BE2C (cell line): ENCODE measurements around the gene PPP2R2D.

ENCODE experiments used
- DNase-seq: peaks from one replicate; pipeline ENCODE4 v3.0.0-alpha.2; 2020
- H3K27me3 ChIP-seq: fragments of 250-450 bp; sonication (Bioruptor Pico); 2 replicates; pipeline ENCODE4 v1.5.1; 2020; ENCODE audit warnings: mild to moderate bottlenecking
- H3K36me3 ChIP-seq: fragments of 250-450 bp; sonication (Bioruptor Pico); 2 replicates; pipeline ENCODE4 v1.5.1; 2020; ENCODE audit warnings: mild to moderate bottlenecking
- H3K4me1 ChIP-seq: fragments of 250-450 bp; sonication (Bioruptor Pico); 2 replicates; pipeline ENCODE4 v1.5.1; 2020
- H3K4me3 ChIP-seq: 2 replicates; pipeline ENCODE4 v1.5.1; 2011; ENCODE audit warnings: low read depth, low read length
- H3K9me3 ChIP-seq: fragments of 250-450 bp; sonication (Bioruptor Pico); 2 replicates; pipeline ENCODE4 v1.5.1; 2020
- CTCF ChIP-seq: IDR thresholded peaks from 2 replicates; pipeline ENCODE4 v1.5.1; 2012; ENCODE audit warnings: mild to moderate bottlenecking, low read depth, low read length

Gene PPP2R2D

GRCh38 chr10:131931981-131932380 is 31.2 kb downstream of the PPP2R2D start:
- no peaks in the 10 kb centered on the region; the same call in 1 of the 2 replicates for H3K9me3 ChIP-seq
- H3K4me1 ChIP-seq, result no peaks in the 10 kb centered on the region
- peaks cover 9% of the 10 kb centered on the region for H3K36me3 ChIP-seq
- no peak for TF ChIP-seq CTCF
- no peaks in the 10 kb centered on the region for H3K27me3 ChIP-seq
- DNase-seq, result no peak
- H3K4me3 ChIP-seq, result no peak overlapping the region

- no peak for DNase-seq
Measured at GRCh38 chr10:131933016-131933695, 32.3 kb downstream of the PPP2R2D start.

GRCh38 chr10:131933696-131934086 is 32.9 kb downstream of the PPP2R2D start:
- Histone ChIP-seq H3K4me3 (no peak overlapping the region), H3K4me1 (no peaks in the 10 kb centered on the region), H3K27me3 (no peaks in the 10 kb centered on the region), H3K36me3 (peaks cover 9% of the 10 kb centered on the region), H3K9me3 (no peaks in the 10 kb centered on the region; the same call in 1 of the 2 replicates)
- no peak for DNase-seq
- no peak for TF ChIP-seq CTCF

More at GRCh38 chr10:131933016-131933695, 32.3 kb downstream of the PPP2R2D start:
- no peak overlapping the region for H3K4me3 ChIP-seq
- no peaks in the 10 kb centered on the region for H3K27me3 ChIP-seq
- TF ChIP-seq CTCF, result no peak
- no peaks in the 10 kb centered on the region for H3K4me1 ChIP-seq
- peaks cover 9% of the 10 kb centered on the region for H3K36me3 ChIP-seq
- H3K9me3 ChIP-seq, result no peaks in the 10 kb centered on the region; the same call in 1 of the 2 replicates

GRCh38 chr10:131934769-131935168 is 34.0 kb downstream of the PPP2R2D start:
- Histone ChIP-seq H3K36me3 (peaks cover 9% of the 10 kb centered on the region), H3K4me3 (no peak overlapping the region), H3K4me1 (no peaks in the 10 kb centered on the region), H3K9me3 (no peaks in the 10 kb centered on the region; the same call in 1 of the 2 replicates), H3K27me3 (no peaks in the 10 kb centered on the region)
- DNase-seq, result no peak
- no peak for TF ChIP-seq CTCF

- peaks cover 11% of the 10 kb centered on the region for H3K36me3 ChIP-seq
- DNase-seq, result no peak
- H3K4me1 ChIP-seq, result no peaks in the 10 kb centered on the region
- no peak overlapping the region for H3K4me3 ChIP-seq
- H3K27me3 ChIP-seq, result no peaks in the 10 kb centered on the region
- H3K9me3 ChIP-seq, result no peaks in the 10 kb centered on the region; the same call in 1 of the 2 replicates
- no peak for TF ChIP-seq CTCF
Measured at GRCh38 chr10:131935260-131935659, 34.5 kb downstream of the PPP2R2D start.

GRCh38 chr10:131936294-131936693 is 35.5 kb downstream of the PPP2R2D start:
- DNase-seq, result no peak

More at GRCh38 chr10:131936294-131936693, 35.5 kb downstream of the PPP2R2D start:
- peaks cover 19% of the 10 kb centered on the region for H3K36me3 ChIP-seq
- no peak overlapping the region for H3K4me3 ChIP-seq
- H3K4me1 ChIP-seq, result no peaks in the 10 kb centered on the region
- TF ChIP-seq CTCF, result no peak
- no peaks in the 10 kb centered on the region; the same call in 1 of the 2 replicates for H3K9me3 ChIP-seq
- H3K27me3 ChIP-seq, result no peaks in the 10 kb centered on the region
